ENCODE results near the gene SUSD2.
"Not testable (repeated sequence)": the region's sequence is repeated elsewhere in the genome, so short reads cannot be mapped to it uniquely, and the experiment has no call there.

The SUSD2 gene

GRCh38 chr22:24225951-24226350 is 44.7 kb downstream of the SUSD2 start:
- H3K27me3 ChIP-seq (ENCODE audit: low read depth, low read length), result no peaks in the 10 kb centered on the region
- H3K36me3 ChIP-seq (ENCODE audit: control insufficient read depth in 1 of 2, insufficient read depth in 2 of 2, low read length in 2 of 2), result peaks cover 0 to 4% of the 10 kb centered on the region in 2 donors
- peaks cover 4 to 8% of the 10 kb centered on the region in 2 donors for H3K9me3 ChIP-seq (ENCODE audit: control insufficient read depth in 1 of 2, low read length in 2 of 2)
- H3K4me3 ChIP-seq (ENCODE audit: low read depth in 1 of 2, low read length in 2 of 2), result no peak overlapping the region
- H3K4me1 ChIP-seq (ENCODE audit: control insufficient read depth in 1 of 2, insufficient read depth in 2 of 2, low read length in 2 of 2), result no peaks in the 10 kb centered on the region
- no peak overlapping the region for H3K27ac ChIP-seq (ENCODE audit: low read length)

- Histone ChIP-seq H3K27me3 (ENCODE audit: low read depth, low read length) (no peaks in the 10 kb centered on the region), H3K4me3 (ENCODE audit: low read depth in 1 of 2, low read length in 2 of 2) (no peak overlapping the region), H3K4me1 (ENCODE audit: control insufficient read depth in 1 of 2, insufficient read depth in 2 of 2, low read length in 2 of 2) (no peaks in the 10 kb centered on the region)
Measured at GRCh38 chr22:24230911-24231656, 49.8 kb downstream of the SUSD2 start.

DNA sequence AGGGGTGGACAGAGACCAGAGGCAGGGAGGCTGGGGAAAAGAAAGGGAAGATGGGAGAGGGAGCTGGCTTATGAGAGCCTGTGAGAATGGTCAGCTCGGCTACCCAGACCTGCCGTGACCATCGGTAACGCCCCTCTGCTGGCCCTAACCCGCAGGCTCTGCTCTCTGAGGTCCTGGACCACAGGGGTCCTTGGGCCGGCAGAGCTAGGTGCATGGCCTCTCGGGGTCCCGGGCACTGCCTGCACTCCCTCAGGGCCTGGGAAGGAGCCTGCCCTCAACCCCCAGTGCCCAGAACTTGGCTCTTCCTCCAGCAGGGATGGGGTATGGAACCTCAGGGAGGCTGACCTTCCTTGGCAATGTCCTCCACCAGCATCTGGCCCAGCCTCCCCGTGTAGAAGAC is 50.4 kb downstream of the SUSD2 start:
- H3K36me3 ChIP-seq (ENCODE audit: control insufficient read depth in 1 of 2, insufficient read depth in 2 of 2, low read length in 2 of 2), result no peaks in the 10 kb centered on the region
- no peak overlapping the region for H3K4me3 ChIP-seq (ENCODE audit: low read depth in 1 of 2, low read length in 2 of 2)
- no peaks in the 10 kb centered on the region for H3K4me1 ChIP-seq (ENCODE audit: control insufficient read depth in 1 of 2, insufficient read depth in 2 of 2, low read length in 2 of 2)
- H3K27me3 ChIP-seq (ENCODE audit: low read depth, low read length), result no peaks in the 10 kb centered on the region
- no peak overlapping the region for H3K27ac ChIP-seq (ENCODE audit: low read length)
- no peaks in the 10 kb centered on the region for H3K9me3 ChIP-seq (ENCODE audit: control insufficient read depth in 1 of 2, low read length in 2 of 2)

More at GRCh38 chr22:24230911-24231656, 49.8 kb downstream of the SUSD2 start:
- no peak overlapping the region for H3K27ac ChIP-seq (ENCODE audit: low read length)
- H3K36me3 ChIP-seq (ENCODE audit: control insufficient read depth in 1 of 2, insufficient read depth in 2 of 2, low read length in 2 of 2), result no peaks in the 10 kb centered on the region
- H3K9me3 ChIP-seq (ENCODE audit: control insufficient read depth in 1 of 2, low read length in 2 of 2), result no peaks in the 10 kb centered on the region

DNA sequence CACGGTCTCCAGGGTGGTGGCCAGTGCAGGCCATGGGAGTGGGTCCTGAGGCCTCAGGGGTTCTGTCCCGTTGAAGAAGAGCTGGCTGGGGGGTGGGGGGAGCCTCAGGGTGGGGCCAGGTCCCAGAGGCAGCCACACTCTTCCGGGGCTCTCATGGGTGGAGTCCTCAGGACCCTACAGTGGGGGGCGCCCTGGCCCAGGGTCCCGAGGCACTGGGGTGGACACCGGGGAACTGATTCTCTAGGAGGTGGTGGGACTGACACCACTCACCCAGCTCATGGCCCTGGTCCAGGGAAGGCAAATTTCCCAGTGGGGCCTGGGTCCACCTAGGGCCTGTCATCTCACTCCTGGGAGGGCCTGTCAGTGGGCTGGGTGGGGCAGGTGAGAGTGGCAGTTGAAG is 50.8 kb downstream of the SUSD2 start:
- H3K27ac ChIP-seq (ENCODE audit: low read length), result no peak overlapping the region
- H3K4me1 ChIP-seq (ENCODE audit: control insufficient read depth in 1 of 2, insufficient read depth in 2 of 2, low read length in 2 of 2), result no peaks in the 10 kb centered on the region
- H3K9me3 ChIP-seq (ENCODE audit: control insufficient read depth in 1 of 2, low read length in 2 of 2), result no peaks in the 10 kb centered on the region
- no peak overlapping the region for H3K4me3 ChIP-seq (ENCODE audit: low read depth in 1 of 2, low read length in 2 of 2)
- H3K36me3 ChIP-seq (ENCODE audit: control insufficient read depth in 1 of 2, insufficient read depth in 2 of 2, low read length in 2 of 2), result no peaks in the 10 kb centered on the region
- H3K27me3 ChIP-seq (ENCODE audit: low read depth, low read length), result no peaks in the 10 kb centered on the region

- Histone ChIP-seq H3K4me1 (ENCODE audit: control insufficient read depth in 1 of 2, insufficient read depth in 2 of 2, low read length in 2 of 2) (no peaks in the 10 kb centered on the region), H3K4me3 (ENCODE audit: low read depth in 1 of 2, low read length in 2 of 2) (no peak overlapping the region), H3K9me3 (ENCODE audit: control insufficient read depth in 1 of 2, low read length in 2 of 2) (no peaks in the 10 kb centered on the region), H3K27ac (ENCODE audit: low read length) (no peak overlapping the region), H3K36me3 (ENCODE audit: control insufficient read depth in 1 of 2, insufficient read depth in 2 of 2, low read length in 2 of 2) (no peaks in the 10 kb centered on the region), H3K27me3 (ENCODE audit: low read depth, low read length) (no peaks in the 10 kb centered on the region)
Measured at GRCh38 chr22:24232725-24233124, 51.4 kb downstream of the SUSD2 start.

DNA sequence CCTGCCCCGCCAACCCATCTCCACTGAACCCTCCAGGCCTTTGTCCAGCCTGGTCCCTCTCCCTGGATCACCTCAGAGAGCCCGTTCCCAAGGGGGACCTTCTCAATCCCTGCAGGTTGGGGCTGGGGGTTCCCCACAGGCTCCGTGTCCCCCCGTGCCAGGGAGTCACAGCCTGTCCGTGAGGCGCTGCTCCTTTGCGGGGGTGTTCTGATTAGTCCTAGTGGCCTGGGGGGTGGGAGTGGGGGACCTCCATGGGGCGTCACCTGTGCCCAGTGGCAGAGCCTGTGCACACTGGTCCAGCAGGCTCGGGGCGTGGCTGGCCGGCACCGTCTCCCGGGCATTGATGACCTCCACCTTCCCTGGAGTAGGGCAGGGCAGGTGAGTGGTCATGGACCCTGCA is 51.9 kb downstream of the SUSD2 start:
- no peak overlapping the region for H3K4me3 ChIP-seq (ENCODE audit: low read depth in 1 of 2, low read length in 2 of 2)
- H3K36me3 ChIP-seq (ENCODE audit: control insufficient read depth in 1 of 2, insufficient read depth in 2 of 2, low read length in 2 of 2), result no peaks in the 10 kb centered on the region
- H3K27me3 ChIP-seq (ENCODE audit: low read depth, low read length), result no peaks in the 10 kb centered on the region
- no peak overlapping the region for H3K27ac ChIP-seq (ENCODE audit: low read length)
- no peaks in the 10 kb centered on the region for H3K4me1 ChIP-seq (ENCODE audit: control insufficient read depth in 1 of 2, insufficient read depth in 2 of 2, low read length in 2 of 2)
- H3K9me3 ChIP-seq (ENCODE audit: control insufficient read depth in 1 of 2, low read length in 2 of 2), result no peaks in the 10 kb centered on the region

DNA sequence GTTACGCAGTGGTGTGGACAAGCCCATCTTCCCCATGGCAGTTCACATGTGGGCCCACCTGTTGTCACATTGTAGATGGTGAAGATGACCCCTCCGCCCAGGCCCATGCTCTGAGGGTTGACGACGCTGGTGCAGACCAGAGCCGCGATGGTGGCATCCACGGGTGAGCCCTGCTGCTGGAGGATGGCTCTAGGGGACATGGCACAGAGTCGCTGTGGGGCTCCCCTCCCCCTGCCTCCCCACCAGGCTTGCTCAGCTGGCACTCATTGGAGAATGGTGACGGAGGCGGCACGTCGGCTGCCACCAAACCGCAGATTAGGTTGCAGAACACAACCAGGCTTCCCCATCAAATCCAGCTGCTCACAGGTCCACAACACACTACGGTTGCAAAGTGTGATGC is 52.5 kb downstream of the SUSD2 start:
- Histone ChIP-seq H3K4me3 (ENCODE audit: low read depth in 1 of 2, low read length in 2 of 2) (no peak overlapping the region), H3K4me1 (ENCODE audit: control insufficient read depth in 1 of 2, insufficient read depth in 2 of 2, low read length in 2 of 2) (no peaks in the 10 kb centered on the region), H3K27me3 (ENCODE audit: low read depth, low read length) (no peaks in the 10 kb centered on the region), H3K36me3 (ENCODE audit: control insufficient read depth in 1 of 2, insufficient read depth in 2 of 2, low read length in 2 of 2) (no peaks in the 10 kb centered on the region), H3K27ac (ENCODE audit: low read length) (no peak overlapping the region), H3K9me3 (ENCODE audit: control insufficient read depth in 1 of 2, low read length in 2 of 2) (no peaks in the 10 kb centered on the region)

DNA sequence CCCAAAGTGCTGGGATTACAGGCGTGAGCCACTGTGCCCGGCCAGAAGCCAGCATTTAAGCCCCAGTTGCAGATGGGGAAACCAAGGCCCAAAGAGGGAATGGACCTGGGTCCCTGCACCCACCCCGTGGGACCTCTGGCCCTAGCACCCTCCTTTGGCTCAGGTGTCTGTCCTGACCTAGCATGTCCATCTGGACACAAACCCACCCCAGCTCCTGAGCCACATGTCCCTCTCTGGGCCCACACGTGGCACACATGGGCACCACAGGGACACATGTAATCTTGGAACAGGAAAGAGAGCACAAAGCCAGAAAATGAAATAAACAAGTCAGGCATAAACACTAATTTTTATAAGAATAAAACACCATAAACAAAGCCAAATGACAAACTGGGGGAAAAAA is 54.0 kb downstream of the SUSD2 start:
- Histone ChIP-seq H3K4me1 (ENCODE audit: control insufficient read depth in 1 of 2, insufficient read depth in 2 of 2, low read length in 2 of 2) (no peaks in the 10 kb centered on the region), H3K9me3 (ENCODE audit: control insufficient read depth in 1 of 2, low read length in 2 of 2) (no peaks in the 10 kb centered on the region)

DNA sequence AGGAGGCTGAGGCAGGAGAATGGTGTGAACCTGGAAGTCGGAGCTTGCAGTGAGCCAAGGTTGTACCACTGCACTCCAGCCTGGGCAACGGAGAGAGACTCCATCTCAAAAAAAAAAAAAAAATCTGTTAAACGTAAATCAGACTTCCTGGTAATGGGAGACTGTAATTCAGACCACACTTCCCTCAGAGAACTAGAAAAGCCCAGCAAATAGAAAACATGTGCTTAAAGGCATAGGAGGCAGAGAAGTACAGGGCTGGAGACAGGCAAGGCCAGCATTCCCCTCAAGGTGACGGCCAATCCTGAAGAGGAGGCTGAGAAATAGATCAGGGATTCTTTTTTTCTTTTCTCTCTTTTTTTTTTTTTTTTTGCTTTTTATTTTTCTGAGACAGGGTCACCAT is 55.4 kb downstream of the SUSD2 start:
- no peaks in the 10 kb centered on the region for H3K36me3 ChIP-seq (ENCODE audit: control insufficient read depth in 1 of 2, insufficient read depth in 2 of 2, low read length in 2 of 2)
- no peaks in the 10 kb centered on the region for H3K9me3 ChIP-seq (ENCODE audit: control insufficient read depth in 1 of 2, low read length in 2 of 2)
- no peak overlapping the region for H3K4me3 ChIP-seq (ENCODE audit: low read depth in 1 of 2, low read length in 2 of 2)
- no peaks in the 10 kb centered on the region for H3K4me1 ChIP-seq (ENCODE audit: control insufficient read depth in 1 of 2, insufficient read depth in 2 of 2, low read length in 2 of 2)
- no peak overlapping the region for H3K27ac ChIP-seq (ENCODE audit: low read length)
- H3K27me3 ChIP-seq (ENCODE audit: low read depth, low read length), result no peaks in the 10 kb centered on the region

More for the DNA sequence above, 54.0 kb downstream of the SUSD2 start:
- no peak overlapping the region for H3K4me3 ChIP-seq (ENCODE audit: low read depth in 1 of 2, low read length in 2 of 2)
- H3K36me3 ChIP-seq (ENCODE audit: control insufficient read depth in 1 of 2, insufficient read depth in 2 of 2, low read length in 2 of 2), result no peaks in the 10 kb centered on the region
- no peaks in the 10 kb centered on the region for H3K27me3 ChIP-seq (ENCODE audit: low read depth, low read length)
- H3K27ac ChIP-seq (ENCODE audit: low read length), result no peak overlapping the region

- not testable (repeated sequence) for H3K4me1 ChIP-seq (ENCODE audit: control insufficient read depth in 1 of 2, insufficient read depth in 2 of 2, low read length in 2 of 2); H3K36me3 ChIP-seq (ENCODE audit: control insufficient read depth in 1 of 2, insufficient read depth in 2 of 2, low read length in 2 of 2); H3K27ac ChIP-seq (ENCODE audit: low read length); H3K9me3 ChIP-seq (ENCODE audit: control insufficient read depth in 1 of 2, low read length in 2 of 2); H3K4me3 ChIP-seq (ENCODE audit: low read depth in 1 of 2, low read length in 2 of 2); H3K27me3 ChIP-seq (ENCODE audit: low read depth, low read length)
Measured at GRCh38 chr22:24238101-24238694, 56.9 kb downstream of the SUSD2 start.
